Umbilical cord (tissue), 2 donors: ENCODE data around the gene PCYT1A. TPM values are rescaled to one million over a fixed set of nuclear protein-coding genes. Genes with fewer than 3 reads are reported as not detected.
"Not testable (repeated sequence)": the region's sequence is repeated elsewhere in the genome, so short reads cannot be mapped to it uniquely, and the experiment has no call there.

Experiments used
- DNase-seq: peaks from one replicate; pipeline ENCODE4 v3.0.0-alpha.2; 2015; ENCODE audit warnings: low spot score
- total RNA-seq: library from RNA; depleted of rRNA; stranded (reverse); fragments of >200 nt; gene quantifications from one replicate; pipeline ENCODE4 v1.2.3, GENCODE V29; 2014; ENCODE audit warnings: low replicate concordance; ENCODE audit not compliant: insufficient read depth

The PCYT1A gene
- total RNA-seq, 1 donor from 2014 or later: 59.5 TPM

DNA sequence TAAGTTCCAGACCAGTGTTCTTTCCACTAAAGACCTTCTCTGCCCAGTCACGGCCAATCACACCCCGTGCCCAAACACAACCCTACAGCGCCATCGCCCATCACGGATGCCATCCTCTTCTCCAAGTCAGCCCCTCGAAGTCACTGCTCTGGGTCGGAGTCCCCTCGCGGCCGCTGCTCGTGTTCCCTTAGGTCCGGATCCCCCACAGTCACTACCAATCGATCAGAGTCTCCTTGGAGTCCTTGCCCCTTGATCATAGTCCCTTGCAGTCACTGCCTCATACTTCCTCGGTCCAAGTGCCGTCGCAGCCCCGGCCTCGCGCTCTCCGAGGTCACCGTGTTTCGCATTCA, 461 bp downstream of the PCYT1A start:
- no peak for DNase-seq

DNA sequence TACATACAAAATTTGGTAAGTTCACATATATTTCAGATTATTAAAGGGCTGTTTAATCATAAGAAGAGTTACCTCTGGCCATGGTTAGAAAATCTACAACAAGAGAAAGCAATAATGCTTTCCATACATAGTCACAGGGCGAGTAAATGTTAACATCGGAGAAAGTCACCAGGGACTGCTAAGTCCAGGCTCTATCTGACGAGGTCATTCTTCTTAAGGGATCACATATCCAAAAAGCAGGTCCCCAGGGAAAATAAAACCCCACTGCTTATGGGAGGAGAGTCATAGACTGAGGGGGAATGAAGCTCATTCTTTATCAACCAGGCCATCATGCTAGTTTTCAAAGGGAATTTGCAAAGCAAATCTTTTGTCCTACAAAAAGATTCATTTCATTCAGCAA, 3.1 kb downstream of the PCYT1A start:
- no peak for DNase-seq

DNA sequence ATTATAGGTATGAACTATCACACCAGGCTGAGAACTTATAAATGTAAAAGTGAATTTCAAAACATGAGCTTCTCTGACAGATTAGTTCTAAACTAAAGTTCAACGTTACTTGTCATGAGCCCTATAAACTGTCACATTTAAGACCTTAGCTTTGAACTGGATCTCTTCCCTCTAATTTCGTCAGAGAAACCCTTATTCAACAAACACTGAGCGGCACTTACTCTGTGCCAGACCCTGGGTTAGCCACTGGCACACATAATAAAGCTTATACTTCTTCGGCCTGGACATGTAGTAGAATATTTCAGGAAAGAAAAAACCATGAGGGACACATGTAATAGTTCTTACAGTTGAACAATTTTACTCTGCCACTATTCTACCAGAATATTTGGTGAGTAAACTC, 5.6 kb downstream of the PCYT1A start:
- DNase-seq: no peak

DNA sequence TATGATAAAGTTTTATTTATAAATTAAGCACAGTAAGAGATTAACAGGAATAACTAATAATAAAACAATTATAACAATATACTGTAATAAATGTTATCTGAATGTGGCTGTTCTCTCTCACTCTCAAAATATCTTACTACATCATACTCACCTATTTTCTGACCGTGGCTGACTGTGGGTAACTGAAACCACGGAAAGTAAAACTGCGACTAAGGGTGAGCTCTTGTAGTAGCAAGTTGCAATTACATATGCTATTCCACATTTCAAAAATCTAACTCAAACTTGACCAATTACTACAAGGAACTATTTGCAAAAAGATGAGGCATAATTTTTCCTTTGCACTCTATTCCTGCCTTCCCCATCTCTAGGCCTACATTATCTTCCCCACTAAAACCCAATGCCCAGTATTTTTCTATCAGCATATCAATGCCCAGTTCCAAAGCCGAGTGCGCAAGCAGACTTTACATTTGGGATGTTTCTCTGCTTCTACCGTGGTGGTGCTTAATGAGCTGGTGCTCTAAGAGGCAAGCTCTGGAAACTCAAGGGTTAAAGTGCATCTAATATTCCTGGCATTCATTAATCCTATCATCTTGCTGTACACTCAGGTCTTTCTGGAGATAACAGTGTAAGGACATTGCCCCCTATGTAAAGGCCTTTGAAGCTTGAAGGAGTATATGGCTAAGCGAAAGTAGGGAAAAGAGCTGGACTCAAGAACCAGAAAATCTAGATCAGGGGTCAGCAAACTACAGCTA, 6.7 kb downstream of the PCYT1A start:
- no peak for DNase-seq

GRCh38 chr3:196275126-196275525, 12.4 kb downstream of the PCYT1A start:
- DNase-seq: no peak

DNA sequence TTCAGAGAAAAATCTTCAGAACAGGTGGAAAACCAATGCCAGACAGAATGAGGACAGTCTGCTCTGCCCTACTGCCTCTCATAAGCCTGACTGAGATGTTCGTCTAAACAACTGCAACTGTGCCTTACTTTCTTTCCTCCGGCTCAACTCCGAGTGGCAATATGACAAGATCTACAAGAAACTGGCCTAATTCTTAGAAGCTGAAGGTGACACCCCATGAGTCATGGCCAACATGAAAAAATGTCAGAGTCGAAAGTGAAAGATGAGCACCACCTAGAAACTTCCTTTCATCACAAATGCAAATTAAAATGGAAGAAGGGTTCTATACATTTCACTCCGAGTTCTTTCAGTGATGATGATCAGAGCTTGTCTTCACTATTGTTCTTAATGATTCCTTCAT, 12.9 kb downstream of the PCYT1A start:
- DNase-seq: no peak

- no peak for DNase-seq
Observed at GRCh38 chr3:196273655-196274054, 13.9 kb downstream of the PCYT1A start.

DNA sequence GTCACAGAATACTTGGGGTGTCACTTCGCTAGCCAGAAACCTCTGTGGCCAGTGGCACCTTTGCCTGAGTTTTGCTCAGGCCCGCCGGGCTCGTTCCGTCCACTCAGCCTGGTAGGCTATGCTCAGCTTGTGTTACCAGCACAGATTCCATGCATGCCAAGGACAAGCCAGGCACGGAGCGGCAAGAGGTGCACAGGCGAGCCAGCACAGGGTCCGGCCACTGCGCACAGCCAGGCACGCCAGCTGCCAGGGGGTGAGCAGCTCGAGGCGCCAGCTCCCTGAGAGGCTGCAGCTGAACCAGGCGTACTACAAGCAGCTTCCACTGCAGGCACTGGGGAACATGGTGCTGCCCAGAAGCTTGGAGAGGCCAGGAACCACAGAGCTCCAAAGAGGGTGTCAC, 14.7 kb downstream of the PCYT1A start:
- DNase-seq: no peak

DNA sequence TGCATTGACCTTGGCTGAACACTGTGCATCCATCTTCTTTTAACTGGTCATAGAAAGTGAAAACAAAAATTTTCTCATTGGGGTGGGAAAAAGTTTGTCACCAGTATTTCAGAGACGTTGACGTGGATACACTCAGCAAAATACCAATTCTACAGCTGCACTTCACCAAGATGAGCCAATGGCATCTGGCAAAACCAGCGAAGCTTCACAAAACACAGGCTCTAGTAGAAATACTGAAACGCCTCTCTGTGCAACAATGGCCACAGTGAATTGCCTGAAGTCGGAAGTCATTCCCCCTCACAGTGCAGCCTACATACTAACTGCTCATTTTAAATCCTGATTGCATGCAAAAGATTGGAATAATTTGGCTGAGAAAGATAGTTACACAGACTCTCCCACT, 17.0 kb downstream of the PCYT1A start:
- no peak for DNase-seq

DNA sequence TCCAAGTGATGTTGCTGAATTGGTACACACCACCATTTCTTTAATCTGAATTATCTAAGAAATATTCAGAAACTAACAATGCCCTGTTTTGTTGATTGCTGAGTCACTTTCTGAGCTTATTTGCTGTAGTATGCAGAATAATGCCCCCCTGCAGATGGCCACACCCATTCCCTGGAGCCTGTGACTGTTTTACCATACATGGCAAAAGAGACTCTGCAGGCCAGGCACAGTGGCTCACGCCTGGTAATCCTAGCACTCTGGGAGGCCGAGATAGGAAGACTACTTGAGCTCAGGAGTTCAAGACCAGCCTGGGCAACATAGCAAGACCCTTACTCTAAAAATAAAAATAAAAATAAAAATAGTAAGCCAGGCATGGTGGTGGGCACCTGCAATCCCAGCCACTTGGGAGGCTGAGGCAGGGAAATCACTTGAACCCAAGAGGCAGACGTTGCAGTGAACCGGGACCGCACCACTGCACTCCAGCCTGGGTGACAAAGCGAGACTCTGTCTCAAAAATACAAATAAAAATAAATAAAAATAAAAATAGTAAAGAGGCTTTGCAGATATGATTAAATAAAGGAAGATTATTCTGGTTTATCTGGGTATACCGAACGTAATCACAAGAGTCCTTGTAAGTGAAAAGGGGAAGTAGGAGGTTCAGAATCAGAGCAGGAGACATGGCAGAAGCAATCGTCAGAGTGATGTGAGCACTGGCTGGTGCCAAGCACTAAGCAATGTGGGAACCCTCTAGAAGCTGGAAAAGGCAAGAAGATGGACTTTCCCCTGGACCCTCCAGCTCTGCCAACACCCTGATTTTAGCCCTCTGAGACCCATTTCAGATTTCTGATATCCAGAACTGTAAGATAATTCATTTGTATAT, 19.0 kb downstream of the PCYT1A start:
- DNase-seq: no peak

- DNase-seq: no peak
Observed at GRCh38 chr3:196263819-196264218, 23.7 kb downstream of the PCYT1A start.

DNA sequence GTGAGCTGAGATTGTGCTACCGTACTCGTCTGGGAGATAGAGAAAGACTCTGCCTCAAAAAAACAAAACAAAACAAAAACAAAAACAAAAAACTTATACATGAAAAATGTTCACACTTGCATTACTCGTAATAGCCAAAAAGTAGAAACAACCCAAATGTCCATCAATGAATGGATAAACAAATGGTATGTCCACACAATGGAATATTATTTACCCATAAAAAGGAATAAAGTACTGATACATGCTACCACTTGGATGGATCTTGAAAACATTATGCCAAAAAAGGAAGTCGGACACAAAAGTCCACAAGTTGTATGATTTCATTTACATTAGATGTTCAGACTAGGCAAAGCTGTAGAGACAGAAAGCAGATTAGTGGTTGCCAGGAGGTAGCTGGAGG, 26.7 kb downstream of the PCYT1A start:
- no peak for DNase-seq

- no peak for DNase-seq
Observed at GRCh38 chr3:196255776-196256175, 31.8 kb downstream of the PCYT1A start.

GRCh38 chr3:196254376-196255283, 32.9 kb downstream of the PCYT1A start:
- no peak for DNase-seq

DNA sequence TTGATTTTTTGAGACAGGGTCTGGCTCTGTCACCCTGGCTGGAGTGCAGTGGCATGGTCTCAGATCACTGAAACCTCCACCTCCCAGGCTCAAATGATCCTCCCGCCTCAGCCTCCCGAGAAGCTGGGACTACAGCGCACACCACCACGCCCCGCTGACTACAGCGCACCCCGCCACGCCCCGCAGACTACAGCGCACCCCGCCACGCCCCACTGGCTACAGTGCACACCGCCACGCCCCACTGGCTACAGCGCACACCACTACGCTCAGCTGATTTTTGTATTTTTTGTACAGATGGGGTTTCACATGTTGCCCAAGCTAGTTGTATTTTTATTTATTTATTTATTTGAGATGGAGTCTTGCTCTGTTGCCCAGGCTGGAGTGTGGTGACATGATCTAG, 35.6 kb downstream of the PCYT1A start:
- no peak for DNase-seq

DNA sequence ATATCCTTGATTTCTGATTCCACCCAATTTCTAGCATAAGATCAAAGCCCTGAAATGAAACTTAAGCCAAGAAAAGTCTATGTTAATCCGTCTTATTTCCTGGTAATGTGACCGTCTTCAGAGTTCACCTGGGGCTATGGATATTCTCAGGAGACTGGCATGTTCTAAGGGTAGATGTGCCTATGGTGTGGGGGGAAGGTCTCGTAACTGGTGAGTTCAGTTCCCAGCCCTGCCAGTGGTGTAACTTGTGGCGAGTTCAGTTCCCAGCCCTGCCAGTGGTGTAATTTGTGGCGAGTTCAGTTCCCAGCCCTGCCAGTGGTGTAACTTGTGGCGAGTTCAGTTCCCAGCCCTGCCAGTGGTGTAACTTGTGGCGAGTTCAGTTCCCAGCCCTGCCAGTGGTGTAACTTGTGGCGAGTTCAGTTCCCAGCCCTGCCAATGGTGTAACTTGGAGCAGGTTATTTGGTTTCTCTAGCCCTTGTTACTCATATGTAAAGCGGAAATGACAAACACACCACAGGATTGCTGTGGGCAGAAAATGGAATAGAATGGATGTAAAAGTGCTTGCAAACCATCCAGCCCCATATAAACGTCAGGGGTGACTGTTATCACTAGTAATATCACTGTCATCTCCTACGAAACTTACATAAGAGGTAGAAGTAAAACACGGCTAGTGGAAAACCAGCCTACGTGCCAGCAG, 40.8 kb downstream of the PCYT1A start:
- no peak for DNase-seq

DNA sequence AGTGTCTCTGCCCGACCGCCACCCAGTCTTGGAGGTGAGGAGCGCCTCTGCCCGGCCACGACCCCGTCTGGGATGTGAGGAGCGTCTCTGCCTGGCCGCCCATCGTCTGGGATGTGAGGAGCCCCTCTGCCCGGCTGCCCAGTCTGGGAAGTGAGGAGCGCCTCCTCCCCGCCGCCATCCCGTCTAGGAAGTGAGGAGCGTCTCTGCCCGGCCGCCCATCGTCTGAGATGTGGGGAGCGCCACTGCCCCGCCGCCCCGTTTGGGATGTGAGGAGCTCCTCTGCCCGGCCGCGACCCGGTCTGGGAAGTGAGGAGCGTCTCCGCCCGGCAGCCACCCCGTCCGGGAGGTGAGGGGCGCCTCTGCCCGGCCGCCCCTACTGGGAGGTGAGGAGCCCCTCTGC, 43.4 kb downstream of the PCYT1A start:
- DNase-seq: not testable (repeated sequence)

DNA sequence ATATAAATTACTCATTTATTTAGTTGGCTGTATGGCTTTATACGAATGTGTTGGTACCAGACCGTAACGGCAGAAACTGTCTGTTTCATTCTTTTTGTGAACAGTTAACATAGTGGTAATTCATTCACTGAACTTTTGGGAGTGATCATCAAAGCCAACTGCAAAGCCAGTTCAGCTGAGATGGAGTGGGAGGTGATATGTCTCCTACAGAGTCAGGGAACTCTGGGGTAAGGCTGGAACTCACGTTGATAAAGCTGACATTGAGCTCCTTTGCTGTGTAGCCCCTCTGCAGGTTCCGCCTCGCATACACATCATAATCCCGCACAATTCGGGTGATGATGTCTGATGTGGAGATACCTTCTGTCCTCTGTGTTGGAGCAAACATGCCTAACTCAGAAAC, 45.8 kb downstream of the PCYT1A start:
- DNase-seq: no peak

GRCh38 chr3:196240424-196240823, 47.1 kb downstream of the PCYT1A start:
- no peak for DNase-seq

DNA sequence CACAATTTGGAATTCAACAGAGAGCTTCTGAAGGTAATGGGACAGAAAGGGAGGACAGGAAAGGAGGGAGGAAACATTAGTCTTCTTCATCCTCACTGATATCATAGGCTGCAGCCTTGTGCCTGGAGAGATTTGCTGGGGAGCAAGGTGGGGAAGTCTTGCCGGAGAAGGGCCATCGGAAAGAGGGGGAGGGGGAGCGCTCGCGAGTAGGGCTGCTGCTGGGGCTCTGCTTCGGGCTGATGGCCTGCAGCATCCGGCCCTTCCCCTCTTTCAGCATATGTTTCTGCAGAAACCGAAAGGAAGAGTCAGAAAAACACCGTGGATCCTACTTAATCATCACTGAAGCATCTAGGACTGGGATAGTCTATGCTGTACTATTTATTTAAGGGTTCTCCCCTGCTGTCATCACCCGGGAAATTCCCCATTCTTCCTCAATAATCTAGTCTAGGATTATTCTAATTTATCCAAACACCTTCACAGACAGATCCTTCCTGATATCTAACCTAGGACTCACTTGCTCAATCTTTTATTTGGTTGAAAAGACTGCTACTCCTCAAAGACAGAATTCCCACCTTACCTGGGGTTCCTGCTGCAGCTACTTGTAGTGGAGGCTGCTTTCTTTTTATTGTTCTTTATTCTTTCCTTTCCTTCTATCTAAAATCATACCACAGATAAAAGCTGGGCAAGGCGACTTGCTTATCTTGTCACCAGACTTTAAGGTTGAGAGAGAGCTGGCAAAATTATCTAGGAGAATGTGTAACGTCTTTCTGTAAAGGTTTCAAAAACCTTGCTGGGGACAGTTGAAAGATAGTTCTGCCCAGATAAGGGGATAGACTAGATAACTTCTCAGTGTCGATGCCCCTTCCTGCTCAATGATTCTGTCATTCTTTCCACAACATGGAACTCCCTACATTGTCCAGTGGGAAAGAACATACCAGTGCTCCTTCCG, 48.6 kb downstream of the PCYT1A start:
- no peak for DNase-seq
